Measurements from ENCODE around the gene RALA.

The RALA gene

GRCh38 chr7:39631736-39632308 is 8.4 kb downstream of the RALA start:
- no peak for TF ChIP-seq CTCF (IDR thresholded peaks at IDR 0.05; ENCODE audit: borderline replicate concordance, insufficient read depth, low read depth, low read length)
- H3K4me3 ChIP-seq (ENCODE audit: low read depth, low read length) = no peak overlapping the region

- no peak overlapping the region for H3K4me3 ChIP-seq (ENCODE audit: low read depth, low read length)
- no peak for TF ChIP-seq CTCF (IDR thresholded peaks at IDR 0.05; ENCODE audit: borderline replicate concordance, insufficient read depth, low read depth, low read length)
These were observed 10.4 kb downstream of the RALA start for GRCh38 chr7:39633563-39634477.

DNA sequence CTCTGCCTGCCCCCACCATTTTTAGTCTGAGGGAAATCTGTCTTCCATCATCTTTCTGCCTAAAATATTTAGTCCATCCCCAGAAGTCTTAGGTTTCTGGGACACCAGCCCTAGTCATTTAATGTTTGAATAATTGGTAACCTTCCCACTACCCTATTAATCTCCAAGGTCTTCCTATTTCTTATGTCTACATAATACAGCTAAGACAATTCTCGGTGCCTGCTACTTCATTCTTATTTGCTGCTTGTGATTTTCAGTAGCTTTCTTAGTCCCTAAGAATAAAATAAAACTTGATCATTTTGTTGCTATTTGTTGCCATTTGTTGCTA is 11.1 kb downstream of the RALA start:
- no peak for TF ChIP-seq CTCF (IDR thresholded peaks at IDR 0.05; ENCODE audit: borderline replicate concordance, insufficient read depth, low read depth, low read length)
- no peak overlapping the region for H3K4me3 ChIP-seq (ENCODE audit: low read depth, low read length)

DNA sequence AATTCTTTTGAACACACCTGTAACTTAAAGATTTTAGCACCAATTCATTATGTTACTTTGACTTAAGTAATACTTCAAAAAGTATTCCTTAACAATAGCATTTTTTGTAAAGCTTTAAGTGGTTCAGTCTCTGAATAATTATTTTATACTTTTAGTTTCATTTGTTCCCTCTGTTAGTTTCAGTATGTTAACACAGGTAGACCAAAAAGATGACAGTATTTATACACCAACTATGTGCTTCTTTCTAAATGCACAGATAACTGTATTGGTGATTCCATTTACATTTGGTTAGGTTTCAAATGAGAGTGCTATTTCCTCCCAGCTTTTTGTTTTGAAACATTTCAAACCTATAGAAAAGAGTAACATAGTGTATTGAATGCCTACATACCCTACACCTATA is 14.0 kb downstream of the RALA start:
- TF ChIP-seq CTCF (IDR thresholded peaks at IDR 0.05; ENCODE audit: borderline replicate concordance, insufficient read depth, low read depth, low read length) = no peak
- H3K4me3 ChIP-seq (ENCODE audit: low read depth, low read length) = no peak overlapping the region

GRCh38 chr7:39637963-39638485 is 14.7 kb downstream of the RALA start:
- TF ChIP-seq CTCF (IDR thresholded peaks at IDR 0.05; ENCODE audit: borderline replicate concordance, insufficient read depth, low read depth, low read length) = no peak
- H3K4me3 ChIP-seq (ENCODE audit: low read depth, low read length) = no peak overlapping the region

DNA sequence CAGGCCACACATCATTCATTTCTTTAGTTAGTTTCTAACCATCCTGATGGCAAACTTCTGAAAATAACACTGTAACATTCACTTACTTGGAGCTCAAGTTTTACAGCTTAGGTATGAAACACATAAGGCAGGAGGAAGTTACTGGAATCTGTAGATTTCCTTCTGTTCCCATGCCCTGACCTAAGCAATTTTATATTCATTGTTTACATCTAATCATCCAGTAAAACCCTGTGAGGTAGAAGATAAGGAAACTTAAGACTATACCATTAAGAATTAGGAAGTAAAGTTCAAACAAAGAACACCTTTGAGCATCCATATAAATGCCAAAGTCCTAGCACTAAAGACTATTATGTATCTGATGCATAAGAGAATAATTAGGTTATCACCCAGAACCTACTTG is 19.5 kb downstream of the RALA start:
- no peak overlapping the region for H3K4me3 ChIP-seq (ENCODE audit: low read depth, low read length)
- no peak for TF ChIP-seq CTCF (IDR thresholded peaks at IDR 0.05; ENCODE audit: borderline replicate concordance, insufficient read depth, low read depth, low read length)

GRCh38 chr7:39644170-39644569 is 20.8 kb downstream of the RALA start:
- no peak for TF ChIP-seq CTCF (IDR thresholded peaks at IDR 0.05; ENCODE audit: borderline replicate concordance, insufficient read depth, low read depth, low read length)
- H3K4me3 ChIP-seq (ENCODE audit: low read depth, low read length) = no peak overlapping the region

Data from GM12875 (cell line).